Common myeloid progenitor, CD34-positive (primary cell): ENCODE results near the gene ADAMTS17.

Experiments used
- CTCF ChIA-PET: fragments of 350-600 bp; sonication (Branson Sonifier 250); formaldehyde crosslinking; loops from one replicate; lab custom pipeline; 2021; ENCODE audit warnings: antibody characterized with exemption; lab: Charles Lee
- POLR2A ChIA-PET: fragments of 350-600 bp; sonication (Branson Sonifier 250); formaldehyde crosslinking; loops from one replicate; lab custom pipeline; 2021; ENCODE audit warnings: antibody characterized with exemption; lab: Charles Lee
- DNase-seq, 3 donors: peaks; one replicate each; pipeline versions ENCODE4 v3.0.0 to v3.0.0-alpha.2; 2013
- H3K27ac ChIP-seq, 2 experiments: 1 replicate in 1 of 2; 2 replicates in 1 of 2; pipeline ENCODE4 v1.7.0; 2013; ENCODE audit warnings: inconsistent platforms in 2 of 2, low read length in 2 of 2, mild to moderate bottlenecking in 2 of 2, low read depth in 1 of 2, moderate library complexity in 1 of 2; ENCODE audit not compliant: severe bottlenecking in 2 of 2, insufficient read depth in 1 of 2, poor library complexity in 1 of 2
- H3K27me3 ChIP-seq, 5 experiments: replicated peaks in 2 of 5; 1 replicate in 3 of 5; 2 replicates in 2 of 5; pipeline versions ENCODE4 v1.6.1 to v1.7.0; 2013; ENCODE audit warnings: low read length in 4 of 5, mild to moderate bottlenecking in 2 of 5, moderate library complexity in 2 of 5, inconsistent platforms in 1 of 5; ENCODE audit not compliant: insufficient read depth in 5 of 5, control insufficient read depth in 4 of 5
- H3K36me3 ChIP-seq, 4 experiments: 1 replicate in 2 of 4; 2 replicates in 2 of 4; pipeline versions ENCODE4 v1.6.1 to v1.7.0; 2013; ENCODE audit warnings: low read length in 3 of 4, control low read depth in 1 of 4, mild to moderate bottlenecking in 1 of 4; ENCODE audit not compliant: control insufficient read depth in 4 of 4, insufficient read depth in 4 of 4
- H3K4me1 ChIP-seq, 4 experiments: 1 replicate in 3 of 4; 2 replicates in 1 of 4; pipeline versions ENCODE4 v1.6.1 to v1.7.1; 2013; ENCODE audit warnings: low read length in 3 of 4, mild to moderate bottlenecking in 3 of 4, control low read depth in 1 of 4, inconsistent platforms in 1 of 4, moderate library complexity in 1 of 4; ENCODE audit not compliant: control insufficient read depth in 4 of 4, insufficient read depth in 4 of 4; ENCODE audit errors: control extremely low read depth in 1 of 4
- H3K4me3 ChIP-seq, 7 experiments: 1 replicate in 4 of 7; 2 replicates in 3 of 7; pipeline versions ENCODE4 v1.5.1 to v1.7.0; 2013; ENCODE audit warnings: mild to moderate bottlenecking in 7 of 7, low read length in 6 of 7, moderate library complexity in 6 of 7, inconsistent platforms in 2 of 7, low read depth in 2 of 7, control low read depth in 1 of 7; ENCODE audit not compliant: insufficient read depth in 4 of 7, control insufficient read depth in 1 of 7; ENCODE audit errors: extremely low read depth in 1 of 7
- H3K9me3 ChIP-seq, 5 experiments: 1 replicate in 4 of 5; 2 replicates in 1 of 5; pipeline versions ENCODE4 v1.6.1 to v1.7.1; 2013; ENCODE audit warnings: low read length in 4 of 5, mild to moderate bottlenecking in 2 of 5, inconsistent platforms in 1 of 5, low read depth in 1 of 5, moderate library complexity in 1 of 5; ENCODE audit not compliant: control insufficient read depth in 4 of 5, insufficient read depth in 2 of 5; ENCODE audit errors: control extremely low read depth in 1 of 5
- WGBS: methylation state at CpG from one replicate; pipeline ENCODE4 v1.1.5; 2013; ENCODE audit not compliant: insufficient coverage; 5-methylcytosine and 5-hydroxymethylcytosine counted together

The ADAMTS17 gene

DNA sequence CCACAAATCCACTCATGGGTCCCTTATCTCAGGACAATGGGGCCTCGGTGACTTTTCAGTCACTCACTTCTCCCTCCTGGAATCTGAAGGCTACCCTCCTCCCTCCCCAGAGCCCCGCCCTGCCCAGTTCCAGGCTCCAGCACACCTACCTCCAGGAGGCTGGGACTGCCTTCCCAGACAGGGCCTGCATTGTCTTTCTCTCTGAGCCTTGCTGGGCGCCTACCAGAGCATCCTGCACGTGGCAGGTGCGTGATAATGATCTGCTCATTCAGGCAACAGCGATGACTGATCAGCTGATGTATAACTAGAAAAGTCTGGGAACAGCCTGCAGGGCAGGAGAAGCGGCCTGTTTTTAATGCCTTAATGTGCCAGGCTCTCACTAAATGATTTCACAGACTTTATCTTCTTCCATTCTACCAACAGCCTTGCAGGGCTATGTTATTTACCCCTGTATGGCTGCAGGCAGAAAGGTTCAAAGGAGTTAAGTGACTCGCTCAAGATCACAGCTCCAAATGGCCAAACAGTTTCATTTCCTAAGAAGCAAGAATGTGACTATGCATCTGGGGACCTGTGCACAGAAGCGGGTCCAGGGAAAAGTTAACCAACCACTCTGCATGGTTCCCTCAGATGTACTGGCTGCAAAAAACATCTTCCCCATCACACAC, 6.3 kb downstream of the ADAMTS17 start:
- DNase-seq: no peak
- H3K36me3 ChIP-seq: no peaks in the 10 kb centered on the region
- H3K4me1 ChIP-seq: peaks cover 0 to 5% (median 2%) of the 10 kb centered on the region in 4 experiments
- peaks cover 0 to 92% (median 16%) of the 10 kb centered on the region in 5 experiments for H3K27me3 ChIP-seq
- ChIA-PET CTCF (no interaction called here), POLR2A (no interaction called here)
- H3K27ac ChIP-seq: no peak overlapping the region
- H3K9me3 ChIP-seq: no peaks in the 10 kb centered on the region
- H3K4me3 ChIP-seq: no peak overlapping the region
- 82% methylated on average over 8 of the region's 9 CpGs for WGBS

DNA sequence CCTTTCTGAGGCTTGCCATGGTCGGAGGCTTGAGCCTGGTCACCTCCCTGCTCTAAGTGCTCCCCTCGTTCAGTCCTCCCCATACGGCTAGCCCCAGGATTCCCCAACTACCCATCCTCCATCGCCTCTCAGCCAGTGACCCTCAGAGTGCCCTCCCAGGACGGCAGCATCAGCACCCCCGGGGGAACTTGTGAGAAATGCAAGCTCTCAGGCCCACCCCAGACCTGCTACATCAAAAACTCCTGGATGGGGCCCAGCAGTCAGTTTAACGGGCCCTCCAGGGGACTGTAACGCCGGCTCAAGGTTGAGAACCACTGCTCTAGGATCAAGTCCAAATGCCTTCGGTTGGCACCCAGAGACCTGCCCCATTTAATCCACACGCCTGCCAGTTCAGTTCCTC, 6.9 kb downstream of the ADAMTS17 start:
- DNase-seq: no peak
- Histone ChIP-seq H3K27me3 (peaks cover 0 to 92% (median 12%) of the 10 kb centered on the region in 5 experiments), H3K4me3 (no peak overlapping the region), H3K4me1 (peaks cover 0 to 5% (median 3%) of the 10 kb centered on the region in 4 experiments), H3K27ac (no peak overlapping the region), H3K9me3 (no peaks in the 10 kb centered on the region), H3K36me3 (no peaks in the 10 kb centered on the region)
- WGBS: 61% methylated on average over 6 of the region's 11 CpGs
- ChIA-PET CTCF (no interaction called here), POLR2A (no interaction called here)

DNA sequence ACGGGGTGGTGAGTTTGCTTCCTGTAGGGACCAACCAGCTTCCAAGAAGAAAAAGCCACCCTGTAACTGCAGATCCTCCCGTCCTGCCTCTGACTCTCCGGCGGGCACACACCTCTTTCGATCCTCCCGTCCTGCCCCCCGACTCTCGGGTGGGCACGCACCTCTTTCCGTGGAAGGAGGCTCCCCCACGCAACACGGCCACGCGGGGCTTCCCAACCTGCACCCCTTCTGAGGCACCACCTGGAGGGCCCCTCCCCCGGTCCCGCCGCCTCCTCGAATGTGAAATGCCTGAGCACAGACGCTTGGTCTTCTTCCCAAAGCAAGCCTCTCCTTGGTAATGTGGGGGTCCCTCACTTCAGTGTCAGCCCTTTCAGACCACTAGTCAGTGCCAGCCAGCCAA, 7.3 kb downstream of the ADAMTS17 start:
- Histone ChIP-seq H3K9me3 (no peaks in the 10 kb centered on the region), H3K4me1 (peaks cover 0 to 5% (median 3%) of the 10 kb centered on the region in 4 experiments), H3K27ac (no peak overlapping the region), H3K4me3 (no peak overlapping the region), H3K27me3 (peaks cover 0 to 88% (median 9%) of the 10 kb centered on the region in 5 experiments), H3K36me3 (no peaks in the 10 kb centered on the region)
- ChIA-PET POLR2A (no interaction called here), CTCF (interaction anchor here (1.5 kb wide), 1 partner anchor 16 kb away, joined by 8 read pairs; no protein-coding TSS in a partner anchor)
- DNase-seq: no peak
- WGBS: 90% methylated on average over 18 of the region's 19 CpGs

DNA sequence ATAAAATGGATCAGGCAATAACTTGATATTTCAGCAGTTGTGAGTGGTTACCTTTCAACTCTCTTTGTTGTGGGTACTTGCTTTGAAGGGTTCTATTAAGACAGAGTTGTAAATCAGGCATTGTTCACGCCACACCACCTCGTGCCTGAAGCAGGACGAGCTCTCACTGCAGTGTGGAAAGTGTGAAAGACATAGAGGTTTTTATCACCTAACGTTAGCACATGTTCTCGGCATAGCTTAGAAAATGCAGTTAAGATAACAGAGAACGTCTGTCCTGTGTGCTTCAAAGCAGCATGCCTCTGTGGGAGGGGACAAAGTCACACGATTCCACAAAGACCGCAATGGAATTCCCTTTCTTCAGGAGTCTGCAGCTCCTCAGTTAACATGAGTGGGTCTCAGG, 7.8 kb downstream of the ADAMTS17 start:
- POLR2A ChIA-PET: no interaction called here
- H3K4me3 ChIP-seq: no peak overlapping the region
- peaks cover 0 to 5% (median 3%) of the 10 kb centered on the region in 4 experiments for H3K4me1 ChIP-seq
- H3K27ac ChIP-seq: no peak overlapping the region
- H3K36me3 ChIP-seq: no peaks in the 10 kb centered on the region
- H3K9me3 ChIP-seq: no peaks in the 10 kb centered on the region
- DNase-seq: no peak
- peaks cover 0 to 84% (median 9%) of the 10 kb centered on the region in 5 experiments for H3K27me3 ChIP-seq
- CTCF ChIA-PET: interaction anchor here (1.5 kb wide), 1 partner anchor 17 kb away, joined by 8 read pairs; no protein-coding TSS in a partner anchor
- 16% methylated on average over 6 of the region's 8 CpGs for WGBS

DNA sequence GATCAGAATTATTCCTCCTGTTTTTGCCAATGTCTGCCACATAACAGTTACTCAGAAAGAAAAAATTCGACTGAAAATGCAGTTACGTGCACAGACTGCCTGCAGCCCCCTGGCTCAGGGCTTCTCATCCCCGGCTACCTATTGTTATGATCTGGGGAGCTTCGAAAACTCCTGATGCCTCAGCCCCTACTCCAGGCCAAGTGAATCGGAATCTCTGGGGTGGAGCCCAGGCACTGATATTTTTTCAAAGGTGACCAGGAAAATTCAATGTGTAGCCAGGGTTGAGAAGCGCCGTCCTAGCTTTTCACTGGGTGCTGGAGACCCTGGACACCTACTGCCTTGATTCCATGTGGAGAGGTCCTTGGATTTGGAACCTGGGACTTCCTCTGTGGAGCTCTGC, 8.5 kb downstream of the ADAMTS17 start:
- Histone ChIP-seq H3K27ac (no peak overlapping the region), H3K4me1 (peaks cover 0 to 5% (median 3%) of the 10 kb centered on the region in 4 experiments), H3K4me3 (no peak overlapping the region), H3K36me3 (no peaks in the 10 kb centered on the region), H3K9me3 (no peaks in the 10 kb centered on the region), H3K27me3 (peaks cover 0 to 77% (median 9%) of the 10 kb centered on the region in 5 experiments)
- 89% methylated on average over 7 of the region's 7 CpGs for WGBS
- CTCF ChIA-PET: interaction anchor here (1.5 kb wide), 1 partner anchor 17 kb away, joined by 8 read pairs; no protein-coding TSS in a partner anchor
- POLR2A ChIA-PET: no interaction called here
- DNase-seq: no peak

DNA sequence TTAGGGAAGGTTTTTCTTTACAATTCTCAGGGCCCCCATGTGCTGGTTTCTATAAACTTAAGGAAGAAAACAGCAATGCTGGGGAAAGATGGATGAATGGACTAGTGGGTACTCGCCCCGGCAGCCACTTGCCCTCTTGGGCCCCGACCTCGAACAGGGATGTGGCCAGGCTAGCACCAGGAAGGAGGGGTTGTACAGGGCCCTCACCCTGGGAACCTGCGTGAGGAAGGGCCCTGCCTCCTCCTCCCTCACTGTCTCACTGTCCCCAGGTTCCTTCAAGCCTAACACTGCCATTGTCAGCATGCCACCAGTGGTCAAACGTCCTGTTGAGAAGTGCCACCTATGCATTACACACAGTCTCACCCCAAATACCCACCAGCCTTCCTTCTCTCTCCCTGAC, 9.1 kb downstream of the ADAMTS17 start:
- peaks cover 0 to 5% (median 3%) of the 10 kb centered on the region in 4 experiments for H3K4me1 ChIP-seq
- POLR2A ChIA-PET: no interaction called here
- no peak overlapping the region for H3K4me3 ChIP-seq

DNA sequence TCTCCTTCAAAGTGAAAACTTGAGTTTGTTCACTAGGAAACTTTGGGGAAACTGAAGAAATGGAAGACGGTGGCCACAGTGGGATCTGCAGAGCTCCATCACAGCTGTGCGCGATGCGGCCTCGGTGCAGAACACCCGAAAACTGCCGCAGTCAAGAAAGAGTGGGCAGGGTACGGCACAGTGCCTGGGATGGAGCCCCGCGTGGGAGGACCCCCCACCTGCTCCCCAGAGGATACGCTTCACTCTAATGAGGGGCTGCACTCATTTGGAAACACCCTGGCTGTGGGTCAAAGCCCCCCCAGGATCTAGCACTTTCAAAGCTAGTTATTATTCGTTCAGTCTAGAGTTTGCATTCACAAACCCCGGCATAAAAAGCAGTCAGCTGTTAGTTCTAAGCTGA, 9.5 kb downstream of the ADAMTS17 start:
- 90% methylated on average over 10 of the region's 13 CpGs for WGBS
- DNase-seq: no peak
- H3K4me3 ChIP-seq: no peak overlapping the region
- H3K27ac ChIP-seq: no peak overlapping the region
- POLR2A ChIA-PET: interaction anchor here (0.6 kb wide), 1 partner anchor 143 kb away, joined by 3 read pairs; no protein-coding TSS in a partner anchor
- H3K36me3 ChIP-seq: no peaks in the 10 kb centered on the region
- peaks cover 0 to 5% (median 3%) of the 10 kb centered on the region in 4 experiments for H3K4me1 ChIP-seq
- no peaks in the 10 kb centered on the region for H3K9me3 ChIP-seq
- H3K27me3 ChIP-seq: peaks cover 0 to 72% (median 11%) of the 10 kb centered on the region in 5 experiments
- CTCF ChIA-PET: interaction anchor here (1.0 kb wide), 1 partner anchor 18 kb away, joined by 3 read pairs; no protein-coding TSS in a partner anchor

More for the DNA sequence above, 9.1 kb downstream of the ADAMTS17 start:
- Histone ChIP-seq H3K9me3 (no peaks in the 10 kb centered on the region), H3K27me3 (peaks cover 0 to 75% (median 12%) of the 10 kb centered on the region in 5 experiments), H3K27ac (no peak overlapping the region), H3K36me3 (no peaks in the 10 kb centered on the region)
- DNase-seq: no peak
- 75% methylated on average over 6 of the region's 6 CpGs for WGBS
- CTCF ChIA-PET: interaction anchor here (1.0 kb wide), 1 partner anchor 17 kb away, joined by 3 read pairs; no protein-coding TSS in a partner anchor
